ENCODE data around the gene CORO1C.
"Not testable (repeated sequence)": the region's sequence is repeated elsewhere in the genome, so short reads cannot be mapped to it uniquely, and the experiment has no call there.

CORO1C gene

DNA sequence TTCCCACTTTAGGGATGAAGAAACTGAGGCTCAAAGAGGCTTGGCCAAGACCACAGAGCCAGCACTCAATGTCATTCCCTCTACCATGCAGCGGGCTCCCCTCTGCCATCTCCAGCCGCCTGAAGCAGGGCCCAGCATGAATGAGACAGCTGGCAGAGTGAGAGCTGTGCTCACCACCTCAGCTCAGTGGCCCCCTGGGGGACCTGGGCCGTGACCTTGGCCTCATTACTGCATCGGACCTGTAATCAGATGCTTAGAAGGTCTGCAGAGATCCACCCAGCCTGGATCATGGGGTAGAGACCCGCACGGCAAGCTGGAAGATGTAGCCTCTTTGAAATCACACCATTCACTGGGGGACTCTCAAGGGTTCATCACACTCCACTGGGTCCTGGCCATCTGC lies 22.7 kb upstream of the CORO1C start:
- DNase-seq (ENCODE audit: low read depth in 2 of 2): no peak
- no peak overlapping the region for H3K4me3 ChIP-seq (replicated peaks in 1 of 2; ENCODE audit: low read depth in 2 of 2, low read length in 2 of 2)
- TF ChIP-seq, protein P1, sequence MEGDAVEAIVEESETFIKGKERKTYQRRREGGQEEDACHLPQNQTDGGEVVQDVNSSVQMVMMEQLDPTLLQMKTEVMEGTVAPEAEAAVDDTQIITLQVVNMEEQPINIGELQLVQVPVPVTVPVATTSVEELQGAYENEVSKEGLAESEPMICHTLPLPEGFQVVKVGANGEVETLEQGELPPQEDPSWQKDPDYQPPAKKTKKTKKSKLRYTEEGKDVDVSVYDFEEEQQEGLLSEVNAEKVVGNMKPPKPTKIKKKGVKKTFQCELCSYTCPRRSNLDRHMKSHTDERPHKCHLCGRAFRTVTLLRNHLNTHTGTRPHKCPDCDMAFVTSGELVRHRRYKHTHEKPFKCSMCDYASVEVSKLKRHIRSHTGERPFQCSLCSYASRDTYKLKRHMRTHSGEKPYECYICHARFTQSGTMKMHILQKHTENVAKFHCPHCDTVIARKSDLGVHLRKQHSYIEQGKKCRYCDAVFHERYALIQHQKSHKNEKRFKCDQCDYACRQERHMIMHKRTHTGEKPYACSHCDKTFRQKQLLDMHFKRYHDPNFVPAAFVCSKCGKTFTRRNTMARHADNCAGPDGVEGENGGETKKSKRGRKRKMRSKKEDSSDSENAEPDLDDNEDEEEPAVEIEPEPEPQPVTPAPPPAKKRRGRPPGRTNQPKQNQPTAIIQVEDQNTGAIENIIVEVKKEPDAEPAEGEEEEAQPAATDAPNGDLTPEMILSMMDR (IDR thresholded peaks at IDR 0.05; ENCODE audit: low read depth, low read length): no peak

DNA sequence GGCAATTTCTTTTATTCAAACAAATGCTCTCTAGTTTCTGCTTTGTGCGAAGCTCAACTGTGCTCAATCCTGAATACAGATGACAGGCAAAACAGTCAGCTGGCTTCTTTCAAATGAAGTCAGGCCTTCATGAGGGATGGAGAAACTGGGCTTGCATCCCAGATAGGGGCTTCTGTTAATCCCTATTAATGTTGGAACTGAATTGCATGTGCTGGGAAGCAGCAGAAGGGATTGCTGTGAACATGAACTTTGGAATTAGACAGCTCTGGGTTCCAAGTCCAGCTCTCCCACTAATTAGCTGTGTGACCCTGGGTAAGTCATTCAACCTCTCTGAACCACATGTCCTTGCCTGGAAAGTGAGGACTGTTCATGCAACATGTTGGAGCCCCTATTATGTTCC lies 21.1 kb upstream of the CORO1C start:
- H3K4me3 ChIP-seq (replicated peaks in 1 of 2; ENCODE audit: low read depth in 2 of 2, low read length in 2 of 2): no peak overlapping the region
- TF ChIP-seq, protein P1 (IDR thresholded peaks at IDR 0.05; ENCODE audit: low read depth, low read length): no peak
- DNase-seq (ENCODE audit: low read depth in 2 of 2): peak in 1 of 2 donors; percentile 72

DNA sequence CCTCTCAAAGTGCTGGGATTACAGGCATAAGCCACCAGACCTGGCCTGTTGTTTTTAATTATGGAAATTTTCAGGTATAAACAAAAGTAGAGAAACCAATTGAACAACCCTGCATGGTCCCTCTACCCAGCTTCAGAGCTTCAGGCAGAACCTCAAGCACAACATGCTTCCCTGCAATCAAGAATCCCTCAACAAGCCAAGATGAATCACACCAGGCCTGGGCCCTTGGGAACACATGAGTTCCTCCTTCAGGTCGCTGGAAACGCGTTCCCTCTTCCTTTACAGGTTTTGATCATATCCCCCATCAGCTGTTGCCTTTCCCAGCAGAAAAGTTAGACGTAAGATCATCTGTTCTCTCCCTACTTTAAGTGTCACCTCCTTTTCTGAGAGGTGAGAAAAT lies 20.5 kb upstream of the CORO1C start:
- no peak overlapping the region for H3K4me3 ChIP-seq (replicated peaks in 1 of 2; ENCODE audit: low read depth in 2 of 2, low read length in 2 of 2)
- peak; percentile 52 to 65 for DNase-seq (ENCODE audit: low read depth in 2 of 2)
- TF ChIP-seq, protein P1 (IDR thresholded peaks at IDR 0.05; ENCODE audit: low read depth, low read length): no peak

DNA sequence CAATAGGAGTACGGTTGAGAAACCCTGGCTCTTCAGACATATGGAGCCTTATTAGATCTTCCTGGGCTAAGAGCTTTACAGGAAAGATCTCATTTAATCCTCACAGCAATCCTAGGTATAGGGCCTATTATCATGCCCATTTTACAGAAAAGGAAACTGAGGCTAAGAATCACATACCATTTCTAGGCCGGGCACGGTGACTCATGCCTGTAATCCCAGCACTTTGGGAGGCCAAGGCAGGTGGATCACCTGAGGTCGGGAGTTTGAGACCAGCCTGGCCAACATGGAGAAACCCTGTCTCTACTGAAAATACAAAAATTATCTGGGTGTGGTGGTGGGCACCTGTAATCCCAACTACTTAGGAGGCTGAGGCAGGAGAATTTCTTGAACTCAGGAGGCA lies 19.7 kb upstream of the CORO1C start:
- not testable (repeated sequence) for DNase-seq (ENCODE audit: low read depth in 2 of 2)

DNA sequence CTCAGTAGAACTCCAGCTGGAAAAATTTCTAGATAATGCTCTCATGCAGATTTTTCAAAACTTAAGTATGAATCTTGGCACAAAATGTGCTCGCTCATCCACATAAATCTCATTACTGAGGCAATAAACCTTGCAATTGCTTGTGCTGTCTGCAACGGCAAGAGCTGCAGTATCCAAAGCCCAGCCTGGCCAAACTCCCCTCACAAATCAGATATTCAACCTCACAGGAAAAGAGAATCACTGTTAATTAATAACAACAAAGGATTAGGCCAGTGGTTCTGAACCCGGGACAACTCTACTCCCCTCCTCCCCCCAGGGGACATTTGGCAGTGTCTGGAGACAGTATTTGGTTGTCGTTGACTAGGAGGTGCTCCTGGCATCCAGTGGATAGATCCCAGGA lies 19.2 kb upstream of the CORO1C start:
- no peak overlapping the region for H3K4me3 ChIP-seq (replicated peaks in 1 of 2; ENCODE audit: low read depth in 2 of 2, low read length in 2 of 2)
- TF ChIP-seq, protein P1 (IDR thresholded peaks at IDR 0.05; ENCODE audit: low read depth, low read length): no peak
- DNase-seq (ENCODE audit: low read depth in 2 of 2): peak in 1 of 2 donors; percentile 44

More for the DNA sequence above, 19.7 kb upstream of the CORO1C start:
- not testable (repeated sequence) for H3K4me3 ChIP-seq (replicated peaks in 1 of 2; ENCODE audit: low read depth in 2 of 2, low read length in 2 of 2)

DNA sequence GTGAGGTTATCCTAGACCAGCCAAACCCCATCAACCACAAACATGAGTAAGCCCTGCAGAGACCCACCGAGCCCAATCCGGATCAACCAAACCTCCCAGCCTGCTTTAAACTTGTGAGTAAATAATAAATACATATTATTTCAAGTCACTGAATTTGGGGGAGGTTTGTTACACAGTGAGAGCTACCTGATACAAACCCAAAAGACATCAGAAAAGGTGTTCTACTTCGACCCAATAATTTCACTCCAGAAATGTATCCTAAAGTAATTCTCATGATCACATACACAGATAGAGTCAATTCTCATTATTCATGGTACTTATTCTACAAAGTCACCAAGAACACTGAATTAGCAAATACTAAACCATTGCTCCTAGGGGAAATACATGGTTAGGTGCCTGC lies 16.2 kb upstream of the CORO1C start:
- no peak overlapping the region for H3K4me3 ChIP-seq (replicated peaks in 1 of 2; ENCODE audit: low read depth in 2 of 2, low read length in 2 of 2)
- no peak for DNase-seq (ENCODE audit: low read depth in 2 of 2)
- TF ChIP-seq, protein P1 (IDR thresholded peaks at IDR 0.05; ENCODE audit: low read depth, low read length): no peak

DNA sequence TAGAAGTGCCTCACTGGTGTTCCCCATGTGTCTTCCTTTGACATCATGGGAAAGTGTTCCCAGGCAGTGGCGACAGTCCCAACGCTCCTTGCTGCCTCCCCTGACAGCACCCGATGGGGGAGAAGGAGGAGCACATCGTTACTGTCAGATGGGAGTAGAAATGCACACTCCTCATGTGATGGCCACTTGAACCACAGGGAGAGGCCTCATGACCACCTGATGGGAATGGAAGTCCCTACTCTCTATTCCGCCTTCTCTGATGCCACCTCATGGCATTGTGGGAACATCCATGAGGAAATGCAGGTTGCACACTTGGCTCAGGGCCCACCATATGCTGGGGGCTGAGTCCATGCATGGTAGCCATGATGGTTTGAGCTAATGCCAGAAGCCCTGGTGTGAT lies 14.3 kb upstream of the CORO1C start:
- no peak overlapping the region for H3K4me3 ChIP-seq (replicated peaks in 1 of 2; ENCODE audit: low read depth in 2 of 2, low read length in 2 of 2)
- no peak for DNase-seq (ENCODE audit: low read depth in 2 of 2)
- TF ChIP-seq, protein P1 (IDR thresholded peaks at IDR 0.05; ENCODE audit: low read depth, low read length): no peak
